LNCaP clone FGC (cell line): Measurements from ENCODE around the gene HRH4.

Experiments used
- DNase-seq: peaks from one replicate; pipeline ENCODE4 v3.0.0-alpha.2; 2011; ENCODE audit warnings: low read depth
- H3K4me3 ChIP-seq: 2 replicates; pipeline ENCODE4 v1.5.1; 2011; ENCODE audit warnings: mild to moderate bottlenecking, low read depth, low read length, control low read depth
- CTCF ChIP-seq: IDR thresholded peaks from 2 replicates; pipeline ENCODE4 v1.5.1; 2012; ENCODE audit warnings: mild to moderate bottlenecking; ENCODE audit not compliant: control insufficient read depth, insufficient read depth; ENCODE audit errors: extremely low read depth

Gene HRH4

GRCh38 chr18:24474406-24474805 lies 14.0 kb downstream of the HRH4 start:
- no peak for DNase-seq
- H3K4me3 ChIP-seq: no peak overlapping the region
- TF ChIP-seq CTCF: no peak

GRCh38 chr18:24475926-24476589 lies 15.6 kb downstream of the HRH4 start:
- no peak for TF ChIP-seq CTCF

GRCh38 chr18:24479371-24479770 lies 18.9 kb downstream of the HRH4 start:
- no peak for DNase-seq
- H3K4me3 ChIP-seq: no peak overlapping the region
- no peak for TF ChIP-seq CTCF

More at GRCh38 chr18:24475926-24476589, 15.6 kb downstream of the HRH4 start:
- DNase-seq: no peak
- no peak overlapping the region for H3K4me3 ChIP-seq

- H3K4me3 ChIP-seq: no peak overlapping the region
- no peak for DNase-seq
- TF ChIP-seq CTCF: no peak
Observed at GRCh38 chr18:24482821-24483220, 22.4 kb downstream of the HRH4 start.

- no peak for TF ChIP-seq CTCF
- no peak for DNase-seq
Observed at GRCh38 chr18:24485681-24486080, 25.2 kb downstream of the HRH4 start.

GRCh38 chr18:24486684-24487083 lies 26.2 kb downstream of the HRH4 start:
- DNase-seq: no peak
- TF ChIP-seq CTCF: no peak
- no peak overlapping the region for H3K4me3 ChIP-seq

More at GRCh38 chr18:24485681-24486080, 25.2 kb downstream of the HRH4 start:
- H3K4me3 ChIP-seq: no peak overlapping the region
